CD8-positive, alpha-beta memory T cell (primary cell): ENCODE measurements around the gene TRABD. TPM values are rescaled to one million over a fixed set of nuclear protein-coding genes. Genes with fewer than 3 reads are reported as not detected.
A peak's percentile ranks its signal among the peaks of the same experiment; 100 is the strongest.

ENCODE experiments used
- CTCF ChIA-PET: fragments of 350-600 bp; sonication (Branson Sonifier 250); formaldehyde crosslinking; loops from one replicate; lab custom pipeline; 2021; ENCODE audit warnings: antibody characterized with exemption; lab: Charles Lee
- POLR2A ChIA-PET: fragments of 350-600 bp; sonication (Branson Sonifier 250); formaldehyde crosslinking; loops from one replicate; lab custom pipeline; 2021; ENCODE audit warnings: antibody characterized with exemption; lab: Charles Lee
- DNase-seq, 5 donors: peaks; one replicate each; pipeline versions ENCODE4 v3.0.0 to v3.0.0-alpha.2; 2020 to 2022; ENCODE audit warnings: mixed read lengths in 1 of 5
- H3K27ac ChIP-seq: one replicate; pipeline ENCODE4 v1.7.0; 2013; ENCODE audit warnings: low read depth, mild to moderate bottlenecking, low read length, moderate library complexity
- H3K27me3 ChIP-seq: 2 replicates; pipeline ENCODE4 v1.7.0; 2013; ENCODE audit warnings: low read length, mild to moderate bottlenecking; ENCODE audit not compliant: insufficient read depth, poor library complexity, severe bottlenecking
- H3K36me3 ChIP-seq: 2 replicates; pipeline ENCODE4 v1.7.0; 2013; ENCODE audit warnings: mild to moderate bottlenecking, low read length, moderate library complexity; ENCODE audit not compliant: insufficient read depth
- H3K4me1 ChIP-seq: 2 replicates; pipeline ENCODE4 v1.7.0; 2013; ENCODE audit warnings: mild to moderate bottlenecking, low read length, moderate library complexity; ENCODE audit not compliant: insufficient read depth
- H3K4me3 ChIP-seq: 2 replicates; pipeline ENCODE4 v1.7.0; 2013; ENCODE audit warnings: mild to moderate bottlenecking, low read length
- H3K9me3 ChIP-seq: 2 replicates; pipeline ENCODE4 v1.7.0; 2013; ENCODE audit warnings: mild to moderate bottlenecking, low read length
- H3K27ac Mint-ChIP-seq, 8 donors: one replicate each; pipeline ENCODE4 v1.8.0; 2020 to 2021; ENCODE audit warnings: mixed read lengths in 8 of 8, mild to moderate bottlenecking in 6 of 8, inconsistent platforms in 3 of 8, moderate library complexity in 3 of 8
- H3K27me3 Mint-ChIP-seq, 2 donors: one replicate each; pipeline ENCODE4 v1.8.0; 2020 to 2021; ENCODE audit warnings: mixed read lengths in 2 of 2, mild to moderate bottlenecking in 1 of 2, moderate library complexity in 1 of 2
- H3K36me3 Mint-ChIP-seq, 3 donors: one replicate each; pipeline ENCODE4 v1.8.0; 2020 to 2021; ENCODE audit warnings: mixed read lengths in 3 of 3, inconsistent platforms in 1 of 3, mild to moderate bottlenecking in 1 of 3
- H3K4me1 Mint-ChIP-seq, 3 donors: one replicate each; pipeline ENCODE4 v1.8.0; 2020 to 2021; ENCODE audit warnings: mixed read lengths in 3 of 3, inconsistent platforms in 1 of 3, mild to moderate bottlenecking in 1 of 3
- H3K4me3 Mint-ChIP-seq, 7 donors: one replicate each; pipeline ENCODE4 v1.8.0; 2020 to 2021; ENCODE audit warnings: mixed read lengths in 7 of 7, mild to moderate bottlenecking in 6 of 7, moderate library complexity in 4 of 7, inconsistent platforms in 2 of 7
- H3K9me3 Mint-ChIP-seq, 5 donors: one replicate each; pipeline ENCODE4 v1.8.0; 2020 to 2022; ENCODE audit warnings: mixed read lengths in 5 of 5, mild to moderate bottlenecking in 3 of 5, moderate library complexity in 2 of 5, inconsistent platforms in 1 of 5
- polyA plus RNA-seq: library from polyadenylated mRNA; unstranded; fragments of 300-500 nt; fragmentation: Illumina TruSeq; gene quantifications from one replicate; pipeline ENCODE4 v1.2.3, GENCODE V29; 2021
- total RNA-seq, 2 experiments: library from RNA; stranded (reverse); gene quantifications; one replicate each; pipeline ENCODE4 v1.2.3, GENCODE V29; 2021

The TRABD gene
- total and polyA plus RNA-seq, 3 experiments from 2014 or later = 49.0 to 102 (median 96.2) TPM

DNA sequence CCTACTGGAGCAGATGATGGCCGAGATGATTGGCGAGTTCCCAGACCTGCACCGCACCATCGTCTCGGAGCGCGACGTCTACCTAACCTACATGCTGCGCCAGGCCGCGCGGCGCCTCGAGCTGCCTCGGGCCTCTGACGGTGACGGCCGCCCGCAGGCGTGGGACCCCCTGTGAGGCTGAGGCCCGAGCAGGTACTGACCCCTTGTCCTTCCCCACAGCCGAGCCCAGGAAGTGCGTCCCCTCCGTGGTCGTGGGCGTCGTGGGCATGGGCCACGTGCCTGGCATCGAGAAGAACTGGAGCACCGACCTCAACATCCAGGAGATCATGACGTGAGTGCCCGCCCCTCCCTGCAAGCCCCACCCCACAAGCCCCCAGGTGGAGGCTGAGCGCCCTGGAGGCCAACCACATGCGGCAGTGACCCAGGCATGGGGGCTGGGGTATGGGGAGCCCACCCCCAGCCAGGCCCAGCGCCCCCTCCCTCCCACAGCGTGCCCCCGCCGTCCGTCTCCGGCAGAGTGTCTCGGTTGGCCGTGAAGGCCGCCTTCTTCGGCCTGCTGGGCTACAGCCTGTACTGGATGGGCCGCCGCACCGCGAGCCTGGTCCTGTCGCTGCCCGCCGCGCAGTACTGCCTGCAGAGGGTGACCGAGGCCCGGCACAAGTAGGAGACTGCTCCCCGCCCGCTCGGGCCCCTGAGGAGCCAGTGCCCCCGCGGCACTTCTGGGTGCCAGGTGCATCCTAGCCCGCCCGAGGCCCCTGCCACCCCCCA, 12.3 kb downstream of the TRABD start:
- ChIA-PET CTCF (interaction anchor here (1.5 kb wide), 1 partner anchor 11 kb away, joined by 6 read pairs; no protein-coding TSS in a partner anchor), POLR2A (no interaction called here)

GRCh38 chr22:50198624-50199017, 12.9 kb downstream of the TRABD start:
- peak overlapping the region in 2 of 8 donors; percentile 5 to 36 for H3K27ac Mint-ChIP-seq
- peak overlapping the region in 1 of 7 donors; percentile 65 for H3K4me3 Mint-ChIP-seq
- Histone ChIP-seq H3K27ac (no peak overlapping the region), H3K36me3 (peaks cover 7% of the 10 kb centered on the region), H3K4me3 (no peak overlapping the region), H3K9me3 (no peaks in the 10 kb centered on the region), H3K27me3 (no peaks in the 10 kb centered on the region), H3K4me1 (peaks cover 26% of the 10 kb centered on the region)
- H3K36me3 Mint-ChIP-seq = peaks cover 0 to 47% (median 0%) of the 10 kb centered on the region in 3 donors
- ChIA-PET POLR2A (no interaction called here), CTCF (no interaction called here)
- no peaks in the 10 kb centered on the region for H3K9me3 Mint-ChIP-seq
- no peak for DNase-seq
- no peaks in the 10 kb centered on the region for H3K27me3 Mint-ChIP-seq
- H3K4me1 Mint-ChIP-seq = peaks cover 9 to 26% (median 18%) of the 10 kb centered on the region in 3 donors

More for the DNA sequence above, 12.3 kb downstream of the TRABD start:
- Histone ChIP-seq H3K27me3 (no peaks in the 10 kb centered on the region), H3K27ac (no peak overlapping the region), H3K4me1 (peaks cover 29% of the 10 kb centered on the region), H3K9me3 (no peaks in the 10 kb centered on the region), H3K36me3 (peaks cover 7% of the 10 kb centered on the region), H3K4me3 (no peak overlapping the region)
- no peaks in the 10 kb centered on the region for H3K27me3 Mint-ChIP-seq
- H3K36me3 Mint-ChIP-seq = peaks cover 0 to 41% (median 0%) of the 10 kb centered on the region in 3 donors
- H3K4me1 Mint-ChIP-seq = peaks cover 9 to 22% (median 13%) of the 10 kb centered on the region in 3 donors
- no peak overlapping the region for H3K27ac Mint-ChIP-seq
- DNase-seq = no peak
- H3K9me3 Mint-ChIP-seq = no peaks in the 10 kb centered on the region
- peak overlapping the region in 1 of 7 donors; percentile 34 for H3K4me3 Mint-ChIP-seq

DNA sequence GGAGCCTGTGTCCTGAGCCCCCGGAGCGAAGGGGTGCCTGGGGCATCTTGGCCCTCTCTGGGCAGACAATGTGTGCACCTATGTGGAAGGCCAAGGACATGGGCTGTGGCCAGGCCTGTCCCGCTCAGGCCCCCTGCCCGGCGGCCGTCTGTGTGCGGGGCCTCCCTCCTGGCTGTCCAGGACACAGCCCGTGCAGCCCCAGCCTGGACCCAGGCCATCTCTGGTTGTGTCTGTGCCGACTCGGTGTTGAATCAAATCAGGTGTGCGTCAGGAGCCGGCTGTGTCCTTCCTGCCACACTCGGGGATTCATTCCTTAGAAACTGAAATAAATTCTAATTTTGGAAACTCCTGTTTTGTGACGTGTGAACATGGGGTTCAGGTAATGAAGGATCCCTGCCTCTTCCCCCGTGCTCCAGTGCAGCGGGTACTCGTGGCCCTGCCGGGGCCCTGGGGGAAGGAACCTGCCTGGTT, 13.6 kb downstream of the TRABD start:
- peak overlapping the region in 6 of 7 donors; percentile 60 to 85 (median 65) for H3K4me3 Mint-ChIP-seq
- H3K4me1 ChIP-seq = peaks cover 23% of the 10 kb centered on the region
- H3K27me3 Mint-ChIP-seq = no peaks in the 10 kb centered on the region
- H3K36me3 ChIP-seq = peaks cover 6% of the 10 kb centered on the region
- no peak for DNase-seq
- no peaks in the 10 kb centered on the region for H3K9me3 ChIP-seq
- H3K27me3 ChIP-seq = no peaks in the 10 kb centered on the region
- CTCF ChIA-PET = no interaction called here
- H3K4me3 ChIP-seq = no peak overlapping the region
- peaks cover 12 to 30% (median 22%) of the 10 kb centered on the region in 3 donors for H3K4me1 Mint-ChIP-seq
- POLR2A ChIA-PET = interaction anchor here (1.0 kb wide), 1 partner anchor 8 kb away, joined by 4 read pairs; no protein-coding TSS in a partner anchor
- H3K9me3 Mint-ChIP-seq = no peaks in the 10 kb centered on the region
- peak overlapping the region in 6 of 8 donors; percentile 34 to 89 (median 69) for H3K27ac Mint-ChIP-seq
- H3K27ac ChIP-seq = no peak overlapping the region
- H3K36me3 Mint-ChIP-seq = peaks cover 0 to 46% (median 0%) of the 10 kb centered on the region in 3 donors

DNA sequence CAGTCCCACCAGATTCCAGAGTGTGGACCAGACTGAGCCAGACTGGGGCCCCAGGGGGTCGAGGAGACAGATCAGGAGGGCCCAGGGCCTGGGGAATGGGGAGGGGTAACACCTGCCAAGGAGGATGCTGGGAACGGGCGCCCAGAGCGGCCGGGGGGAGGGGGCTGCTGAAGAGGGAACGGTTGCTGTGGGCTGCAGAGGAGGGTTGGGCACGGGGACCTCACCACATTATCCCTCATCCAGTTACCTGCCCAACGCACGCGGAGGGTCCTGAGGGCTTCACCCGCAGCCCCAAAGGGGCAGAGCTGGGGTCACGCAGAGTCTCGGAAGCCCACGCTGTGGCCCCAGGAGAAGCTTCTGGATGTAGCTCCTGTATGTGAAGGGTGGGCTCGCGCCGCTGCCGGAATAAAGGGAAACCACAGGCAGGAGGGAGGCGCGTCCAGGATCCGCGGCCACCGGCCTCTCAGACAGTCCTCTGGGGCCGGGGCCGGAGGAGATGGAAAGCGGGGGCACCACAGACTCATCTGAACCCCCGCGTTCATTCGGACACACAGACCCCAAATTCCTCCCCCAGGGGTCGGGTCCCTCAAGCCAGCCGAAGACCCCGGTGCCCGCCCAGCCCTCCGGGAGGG, 14.2 kb downstream of the TRABD start:
- H3K27ac Mint-ChIP-seq = peak overlapping the region in 7 of 8 donors; percentile 34 to 89 (median 57)
- POLR2A ChIA-PET = interaction anchor here (1.0 kb wide), 1 partner anchor 8 kb away, joined by 4 read pairs; no protein-coding TSS in a partner anchor
- DNase-seq = no peak

DNA sequence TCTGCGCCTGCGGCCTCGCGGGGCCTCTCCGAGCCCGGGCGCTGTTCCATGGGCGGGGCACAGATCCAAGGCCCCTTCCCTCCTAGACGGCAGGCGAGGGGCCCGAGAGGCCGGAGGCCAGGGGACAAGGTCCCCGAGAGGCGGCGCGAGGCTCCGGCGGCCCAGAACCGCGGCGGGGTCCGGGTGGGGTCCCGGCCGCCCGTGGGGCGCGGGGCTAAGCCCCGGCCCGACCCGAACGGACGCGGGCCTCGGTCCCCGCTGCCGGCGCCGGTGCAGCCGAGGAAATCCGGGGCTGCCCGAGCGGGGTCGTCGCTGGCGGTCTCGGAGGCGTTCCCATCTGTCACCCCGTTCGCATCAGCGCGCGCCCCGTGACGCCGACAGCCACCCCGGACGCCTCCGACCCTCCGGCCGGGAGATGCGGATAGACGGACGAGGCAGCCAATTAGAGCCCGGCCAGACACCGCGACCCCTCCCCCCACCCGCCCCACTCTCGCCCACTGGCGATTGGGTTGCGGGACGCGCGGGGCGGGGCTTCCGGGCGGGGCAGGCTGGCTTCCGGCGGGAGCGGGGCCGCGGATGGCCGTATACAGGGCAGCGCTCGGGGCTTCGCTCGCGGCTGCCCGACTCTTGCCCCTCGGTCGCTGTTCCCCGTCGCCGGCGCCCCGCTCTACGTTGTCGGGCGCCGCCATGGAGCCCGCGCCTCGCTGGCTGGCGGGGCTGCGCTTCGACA, 14.9 kb downstream of the TRABD start, which contains the start of gene SELENOO:
Gene SELENOO (plus strand): TSS at position 551 of the 730 bp plus-strand sequence. CDS start 26 bp downstream, at position 577.
- POLR2A ChIA-PET = interaction anchor here (0.7 to 1.0 kb wide), 3 partner anchors 9 to 11 kb away, joined by 3 to 4 read pairs (median 4); no protein-coding TSS in a partner anchor

More for the DNA sequence above, 14.2 kb downstream of the TRABD start:
- Histone ChIP-seq H3K4me1 (peaks cover 23% of the 10 kb centered on the region), H3K27me3 (no peaks in the 10 kb centered on the region), H3K36me3 (peaks cover 3% of the 10 kb centered on the region), H3K4me3 (peak overlapping the region; percentile 45), H3K27ac (peak overlapping the region; percentile 69), H3K9me3 (no peaks in the 10 kb centered on the region)
- Mint-ChIP-seq H3K36me3 (peaks cover 0 to 48% (median 2%) of the 10 kb centered on the region in 3 donors), H3K9me3 (no peaks in the 10 kb centered on the region), H3K27me3 (no peaks in the 10 kb centered on the region), H3K4me1 (peaks cover 15 to 36% (median 26%) of the 10 kb centered on the region in 3 donors), H3K4me3 (peak overlapping the region; percentile 48 to 85 (median 62))
- CTCF ChIA-PET = no interaction called here

DNA sequence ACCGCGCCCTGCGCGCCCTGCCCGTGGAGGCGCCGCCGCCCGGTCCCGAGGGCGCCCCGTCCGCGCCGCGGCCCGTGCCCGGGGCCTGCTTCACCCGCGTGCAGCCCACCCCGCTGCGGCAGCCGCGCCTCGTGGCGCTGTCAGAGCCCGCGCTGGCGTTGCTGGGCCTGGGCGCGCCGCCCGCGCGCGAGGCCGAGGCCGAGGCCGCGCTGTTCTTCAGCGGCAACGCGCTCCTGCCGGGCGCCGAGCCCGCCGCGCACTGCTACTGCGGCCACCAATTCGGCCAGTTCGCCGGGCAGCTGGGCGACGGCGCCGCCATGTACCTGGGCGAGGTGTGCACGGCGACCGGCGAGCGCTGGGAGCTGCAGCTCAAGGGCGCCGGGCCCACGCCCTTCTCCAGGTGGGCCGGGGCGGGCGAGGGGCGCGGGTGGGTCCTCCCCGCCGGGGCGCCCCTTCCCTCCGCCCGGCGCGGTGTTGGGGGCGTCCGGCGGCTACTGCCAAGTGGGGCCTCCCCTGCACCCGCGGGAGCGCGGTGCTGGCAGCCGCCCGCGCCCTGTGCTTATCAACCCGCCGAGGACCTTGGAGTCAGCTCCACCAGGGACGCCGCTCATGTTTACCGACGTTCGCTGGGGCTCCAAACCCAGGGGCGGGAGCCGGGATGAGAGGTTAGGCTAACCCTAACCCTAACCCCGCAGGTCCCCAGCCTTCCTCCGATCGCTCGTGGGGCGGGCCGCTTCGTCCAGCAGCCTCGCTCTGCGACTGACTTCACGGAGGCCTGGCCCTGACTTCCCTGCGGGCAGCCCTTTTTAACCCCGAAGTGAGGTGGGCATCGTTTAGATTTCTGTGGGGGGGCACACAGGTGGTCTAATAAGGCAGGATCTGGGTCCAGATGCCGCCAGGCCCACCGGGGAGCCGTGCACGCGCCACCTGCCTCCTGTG, 15.7 kb downstream of the TRABD start:
- no peaks in the 10 kb centered on the region for H3K27me3 Mint-ChIP-seq
- no peaks in the 10 kb centered on the region for H3K9me3 ChIP-seq
- DNase-seq = no peak
- no peaks in the 10 kb centered on the region for H3K27me3 ChIP-seq
- H3K9me3 Mint-ChIP-seq = no peaks in the 10 kb centered on the region
- peaks cover 0 to 45% (median 4%) of the 10 kb centered on the region in 3 donors for H3K36me3 Mint-ChIP-seq
- ChIA-PET POLR2A (interaction anchor here (0.7 to 1.5 kb wide), 3 partner anchors 10 to 306 kb away, joined by 3 to 4 read pairs (median 3); partner anchors contain the start of genes LMF2 and NCAPH2), CTCF (interaction anchor here (1.3 to 1.4 kb wide), 2 partner anchors 26 to 52 kb away, joined by 3 read pairs; no protein-coding TSS in a partner anchor)
- H3K27ac ChIP-seq = no peak overlapping the region
- H3K4me1 Mint-ChIP-seq = peaks cover 17 to 42% (median 30%) of the 10 kb centered on the region in 3 donors
- H3K4me1 ChIP-seq = peaks cover 23% of the 10 kb centered on the region
- peak overlapping the region; percentile 81 to 90 (median 86) for H3K4me3 Mint-ChIP-seq
- peak overlapping the region; percentile 58 to 91 (median 79) for H3K27ac Mint-ChIP-seq
- H3K36me3 ChIP-seq = peaks cover 7% of the 10 kb centered on the region
- H3K4me3 ChIP-seq = peak overlapping the region; percentile 28

More for the DNA sequence above, 14.9 kb downstream of the TRABD start, which contains the start of gene SELENOO:
- Mint-ChIP-seq H3K4me1 (peaks cover 17 to 40% (median 30%) of the 10 kb centered on the region in 3 donors), H3K27me3 (no peaks in the 10 kb centered on the region), H3K27ac (peak within 1 kb of the TSS; percentile 41 to 91 (median 79)), H3K36me3 (peaks cover 0 to 46% (median 4%) of the 10 kb centered on the region in 3 donors), H3K9me3 (no peaks in the 10 kb centered on the region), H3K4me3 (peak within 1 kb of the TSS; percentile 81 to 90 (median 86))
- peak within 1 kb of the TSS; percentile 45 for H3K4me3 ChIP-seq
- no peaks in the 10 kb centered on the region for H3K27me3 ChIP-seq
- CTCF ChIA-PET = no interaction called here
- H3K27ac ChIP-seq = peak within 1 kb of the TSS; percentile 69
- H3K9me3 ChIP-seq = no peaks in the 10 kb centered on the region
- DNase-seq = peak; percentile 85 to 89 (median 87)
- H3K36me3 ChIP-seq = peaks cover 3% of the 10 kb centered on the region
- H3K4me1 ChIP-seq = peaks cover 23% of the 10 kb centered on the region
